PC-9 (cell line): ENCODE data around the gene SLC10A6.

ENCODE experiments used
- CTCF ChIP-seq: fragments of 200-600 bp; sonication (generic); conservative IDR thresholded peaks from 2 replicates; pipeline ENCODE4 v1.6.1; 2017; ENCODE audit warnings: mixed run types, antibody characterized with exemption, mild to moderate bottlenecking, moderate library complexity
- EZH2 ChIP-seq: fragments of 200-600 bp; sonication (generic); IDR thresholded peaks from 2 replicates; pipeline ENCODE4 v1.8.0; 2017; ENCODE audit warnings: antibody characterized with exemption, low read depth

DNA sequence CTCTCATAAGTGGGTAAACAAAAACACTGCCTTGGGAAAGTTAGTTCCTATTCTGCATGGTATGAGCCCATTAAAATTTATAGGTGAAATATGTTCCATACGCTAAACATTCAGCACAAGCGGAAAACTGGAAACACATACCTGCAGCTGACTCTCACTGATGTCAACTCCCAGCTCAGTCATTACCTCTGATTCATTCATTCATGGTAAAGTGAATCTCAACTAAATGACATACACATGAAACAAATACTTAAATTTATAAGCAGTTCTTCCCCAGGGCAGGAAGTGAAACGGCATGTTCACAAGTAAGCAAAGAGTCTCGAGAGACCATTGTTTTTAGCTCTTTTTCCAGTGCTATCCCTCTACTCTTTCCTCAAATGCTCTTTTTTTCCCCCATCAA lies 1.6 kb downstream of the SLC10A6 start:
- TF ChIP-seq CTCF (no peak), EZH2 (no peak)
